Measurements from ENCODE around the gene EBF3.

Gene EBF3

GRCh38 chr10:129915526-129916378 is 48.3 kb downstream of the EBF3 start:
- TF ChIP-seq CTCF (IDR thresholded peaks at IDR 0.05) = no peak
- H3K27ac ChIP-seq = no peak overlapping the region
- intact Hi-C loops (cut with DNase I; ENCODE audit: low total_unique reads) = no loop called here
- H3K4me1 ChIP-seq = no peaks in the 10 kb centered on the region
- no peaks in the 10 kb centered on the region for H3K36me3 ChIP-seq
- H3K27me3 ChIP-seq = no peaks in the 10 kb centered on the region
- H3K9me3 ChIP-seq = no peaks in the 10 kb centered on the region
- H3K4me3 ChIP-seq = no peak overlapping the region
- peak in 1 of 2 donors; percentile 56 for DNase-seq

DNA sequence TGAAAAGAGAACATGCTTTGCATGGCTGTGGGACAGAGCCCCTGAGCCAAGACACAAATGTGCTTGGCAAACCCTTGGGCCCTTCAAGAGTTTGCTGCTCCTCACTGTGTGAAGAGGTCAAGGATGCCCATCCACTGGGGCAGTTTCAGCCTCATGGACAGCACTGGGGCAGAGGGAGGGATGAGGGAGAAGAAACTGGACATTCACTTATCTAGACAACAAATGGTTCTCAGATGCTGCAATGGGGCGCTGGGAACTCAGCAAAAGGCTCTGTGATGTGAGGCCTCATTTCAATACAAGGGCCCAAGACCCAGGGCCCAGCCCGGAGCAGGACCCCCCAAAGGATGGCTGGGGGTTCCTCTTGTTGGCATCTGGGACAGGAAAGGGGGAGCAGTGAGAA is 49.1 kb downstream of the EBF3 start:
- intact Hi-C loops (cut with DNase I; ENCODE audit: low total_unique reads) = no loop called here

GRCh38 chr10:129914153-129914855 is 49.8 kb downstream of the EBF3 start:
- DNase-seq = peak in 1 of 2 donors; percentile 53
- H3K4me1 ChIP-seq = no peaks in the 10 kb centered on the region
- no peak overlapping the region for H3K27ac ChIP-seq
- intact Hi-C loops (cut with DNase I; ENCODE audit: low total_unique reads) = no loop called here
- H3K4me3 ChIP-seq = no peak overlapping the region
- H3K27me3 ChIP-seq = no peaks in the 10 kb centered on the region
- TF ChIP-seq CTCF (IDR thresholded peaks at IDR 0.05) = no peak
- no peaks in the 10 kb centered on the region for H3K9me3 ChIP-seq
- no peaks in the 10 kb centered on the region for H3K36me3 ChIP-seq

More for the DNA sequence above, 49.1 kb downstream of the EBF3 start:
- Histone ChIP-seq H3K4me1 (no peaks in the 10 kb centered on the region), H3K9me3 (no peaks in the 10 kb centered on the region), H3K27me3 (no peaks in the 10 kb centered on the region), H3K27ac (no peak overlapping the region), H3K4me3 (no peak overlapping the region), H3K36me3 (no peaks in the 10 kb centered on the region)
- no peak for TF ChIP-seq CTCF (IDR thresholded peaks at IDR 0.05)
- peak in 1 of 2 donors; percentile 23 for DNase-seq

GRCh38 chr10:129912986-129913695 is 50.9 kb downstream of the EBF3 start:
- Histone ChIP-seq H3K4me1 (no peaks in the 10 kb centered on the region), H3K4me3 (no peak overlapping the region), H3K9me3 (no peaks in the 10 kb centered on the region), H3K36me3 (no peaks in the 10 kb centered on the region), H3K27me3 (no peaks in the 10 kb centered on the region), H3K27ac (no peak overlapping the region)
- peak in 1 of 2 donors; percentile 41 for DNase-seq
- no peak for TF ChIP-seq CTCF (IDR thresholded peaks at IDR 0.05)
- intact Hi-C loops (cut with DNase I; ENCODE audit: low total_unique reads) = no loop called here

DNA sequence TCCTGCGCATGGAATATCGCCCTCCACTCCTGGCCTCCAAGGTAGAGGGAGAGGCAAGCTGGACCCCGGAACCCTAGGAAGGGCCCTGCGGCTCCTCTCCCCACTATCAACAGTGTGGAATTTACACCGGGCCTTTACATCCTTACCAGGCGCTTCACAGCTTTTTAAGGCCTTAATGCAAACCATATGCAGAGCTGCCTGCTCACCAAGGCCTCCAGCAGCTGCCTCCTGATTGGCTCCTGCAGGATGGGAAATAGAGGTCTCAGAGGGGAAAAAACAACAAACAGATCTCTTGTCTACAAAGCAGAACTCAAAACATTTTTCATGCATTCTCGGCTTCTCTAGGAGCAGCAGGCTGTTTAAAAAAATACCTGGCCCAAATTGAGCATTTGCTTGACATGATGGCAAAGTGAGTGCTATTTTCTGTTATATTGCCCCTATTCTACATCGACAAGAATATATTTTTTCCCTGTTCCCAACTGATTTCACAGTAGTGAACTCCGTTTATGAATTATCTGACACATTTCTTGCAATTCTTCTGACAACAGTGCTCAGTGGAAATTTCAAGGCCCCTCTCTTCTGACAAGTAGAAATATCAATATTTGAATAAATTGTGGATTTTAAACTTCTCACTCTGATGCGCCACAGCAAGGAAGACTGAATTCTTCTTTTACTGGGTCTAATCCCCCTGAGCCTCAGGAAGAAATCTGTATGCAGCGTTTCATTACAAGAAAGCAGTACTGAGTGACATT is 51.7 kb downstream of the EBF3 start:
- Histone ChIP-seq H3K27me3 (no peaks in the 10 kb centered on the region), H3K4me3 (no peak overlapping the region), H3K4me1 (no peaks in the 10 kb centered on the region), H3K36me3 (no peaks in the 10 kb centered on the region), H3K27ac (no peak overlapping the region), H3K9me3 (no peaks in the 10 kb centered on the region)
- TF ChIP-seq CTCF (IDR thresholded peaks at IDR 0.05) = no peak
- DNase-seq = no peak
- intact Hi-C loops (cut with DNase I; ENCODE audit: low total_unique reads) = no loop called here

Measured in tibial artery (tissue), 4 donors.